SJCRH30 (cell line): Measurements from ENCODE around the gene HOGA1. TPM values are rescaled to one million over a fixed set of nuclear protein-coding genes. Genes with fewer than 3 reads are reported as not detected.

ENCODE experiments used
- DNase-seq, 2 experiments: peaks; one replicate each; pipeline ENCODE4 v3.0.0-alpha.2; 2015 to 2020
- H3K27ac ChIP-seq: fragments of 250-450 bp; sonication (Bioruptor Pico); 2 replicates; pipeline ENCODE4 v1.5.1; 2020; ENCODE audit warnings: mild to moderate bottlenecking, moderate library complexity
- H3K27me3 ChIP-seq: fragments of 250-450 bp; sonication (Bioruptor Pico); 2 replicates; pipeline ENCODE4 v1.5.1; 2020; ENCODE audit warnings: mild to moderate bottlenecking, moderate library complexity
- H3K36me3 ChIP-seq: fragments of 250-450 bp; sonication (Bioruptor Pico); 2 replicates; pipeline ENCODE4 v1.5.1; 2020; ENCODE audit warnings: mild to moderate bottlenecking, moderate library complexity
- H3K4me1 ChIP-seq: fragments of 250-450 bp; sonication (Bioruptor Pico); 2 replicates; pipeline ENCODE4 v1.5.1; 2020; ENCODE audit warnings: mild to moderate bottlenecking, moderate library complexity
- H3K4me3 ChIP-seq: fragments of 250-450 bp; sonication (Bioruptor Pico); 2 replicates; pipeline ENCODE4 v1.5.1; 2020; ENCODE audit warnings: mild to moderate bottlenecking, moderate library complexity
- H3K9me3 ChIP-seq: fragments of 250-450 bp; sonication (Bioruptor Pico); replicated peaks from 2 replicates; pipeline ENCODE4 v1.5.1; 2020; ENCODE audit warnings: mild to moderate bottlenecking, moderate library complexity
- total RNA-seq: library from RNA; depleted of rRNA; stranded (reverse); fragments of >200 nt; shearing (Covaris generic); gene quantifications from 2 replicates; pipeline ENCODE4 v1.2.3, GENCODE V29; 2014

Gene HOGA1
- total RNA-seq, 1 experiment from 2014 or later: 3.5 TPM

DNA sequence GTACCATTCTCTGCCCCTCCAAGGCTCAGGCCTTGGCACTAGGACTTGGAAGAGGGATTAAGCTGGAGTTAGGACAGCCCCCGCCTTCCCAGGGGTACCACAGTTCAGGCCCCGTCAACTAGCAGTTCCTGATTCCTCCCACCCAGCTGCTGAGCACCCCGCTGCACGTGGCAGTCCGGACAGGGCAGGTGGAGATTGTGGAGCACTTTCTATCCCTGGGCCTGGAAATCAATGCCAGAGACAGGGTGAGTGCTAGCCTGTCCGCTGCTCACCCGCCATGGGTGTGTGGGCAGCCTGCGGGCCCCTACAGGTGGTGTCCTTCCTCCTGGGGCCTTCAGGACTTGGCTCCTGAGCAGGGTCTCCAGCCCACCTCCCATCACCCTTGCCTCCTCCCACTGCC lies 2.0 kb upstream of the HOGA1 start:
- no peaks in the 10 kb centered on the region for H3K36me3 ChIP-seq
- H3K27me3 ChIP-seq: no peaks in the 10 kb centered on the region
- no peak overlapping the region for H3K4me3 ChIP-seq
- no peak for DNase-seq
- no peaks in the 10 kb centered on the region for H3K9me3 ChIP-seq
- H3K4me1 ChIP-seq: peaks cover 18% of the 10 kb centered on the region
- H3K27ac ChIP-seq: no peak overlapping the region

DNA sequence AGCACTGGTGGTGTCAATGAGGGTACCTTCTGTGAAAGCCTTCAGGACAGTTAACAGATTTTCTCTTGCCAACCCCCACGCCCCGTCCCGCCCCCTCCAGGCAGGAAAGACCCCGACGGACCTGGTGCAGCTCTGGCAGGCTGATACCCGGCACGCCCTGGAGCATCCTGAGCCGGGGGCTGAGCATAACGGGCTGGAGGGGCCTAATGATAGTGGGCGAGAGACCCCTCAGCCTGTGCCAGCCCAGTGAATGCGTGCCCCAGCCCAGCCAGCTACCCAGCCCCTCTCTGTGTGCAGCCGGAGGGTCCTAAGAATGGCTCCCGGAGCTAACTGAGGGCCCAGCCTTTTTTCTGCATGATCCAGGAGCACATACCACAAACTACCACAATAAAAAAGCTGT lies 713 bp upstream of the HOGA1 start:
- H3K4me3 ChIP-seq: no peak overlapping the region
- no peak overlapping the region for H3K27ac ChIP-seq
- no peaks in the 10 kb centered on the region for H3K9me3 ChIP-seq

DNA sequence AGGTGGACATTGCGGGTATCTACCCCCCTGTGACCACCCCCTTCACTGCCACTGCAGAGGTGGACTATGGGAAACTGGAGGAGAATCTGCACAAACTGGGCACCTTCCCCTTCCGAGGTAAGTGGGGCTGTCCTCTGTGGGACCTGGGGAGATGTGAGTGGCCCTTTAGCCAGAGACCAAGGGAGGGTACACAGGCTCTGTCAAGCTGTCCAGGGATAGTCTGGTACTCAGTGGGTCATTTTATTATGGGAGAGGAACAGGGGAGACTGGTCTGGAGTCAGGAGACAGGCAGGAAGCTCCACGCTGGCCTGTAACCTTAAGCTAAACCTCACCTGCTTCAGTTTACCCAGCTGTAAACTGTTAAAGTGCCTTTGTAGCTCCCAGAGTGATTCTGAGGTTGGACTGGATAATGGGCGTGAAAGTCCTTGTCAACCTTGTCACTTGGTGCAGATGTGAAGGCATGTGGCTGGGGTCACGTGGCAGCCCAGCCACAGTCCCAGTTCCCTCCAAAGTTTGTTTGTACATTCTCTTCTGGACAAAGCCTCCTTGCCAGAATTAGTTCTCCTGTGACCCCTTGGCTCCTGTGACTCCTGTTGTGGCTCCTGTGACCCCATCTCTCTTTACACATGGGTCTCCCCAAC lies 729 bp downstream of the HOGA1 start:
- H3K36me3 ChIP-seq: no peaks in the 10 kb centered on the region
- no peak overlapping the region for H3K4me3 ChIP-seq
- no peaks in the 10 kb centered on the region for H3K9me3 ChIP-seq
- peak; percentile 32 to 59 for DNase-seq
- H3K27me3 ChIP-seq: no peaks in the 10 kb centered on the region
- peaks cover 34% of the 10 kb centered on the region for H3K4me1 ChIP-seq
- peak overlapping the region; percentile 22 for H3K27ac ChIP-seq

More for the DNA sequence above, 713 bp upstream of the HOGA1 start:
- Histone ChIP-seq H3K4me1 (peaks cover 19% of the 10 kb centered on the region), H3K27me3 (no peaks in the 10 kb centered on the region), H3K36me3 (no peaks in the 10 kb centered on the region)
- no peak for DNase-seq

DNA sequence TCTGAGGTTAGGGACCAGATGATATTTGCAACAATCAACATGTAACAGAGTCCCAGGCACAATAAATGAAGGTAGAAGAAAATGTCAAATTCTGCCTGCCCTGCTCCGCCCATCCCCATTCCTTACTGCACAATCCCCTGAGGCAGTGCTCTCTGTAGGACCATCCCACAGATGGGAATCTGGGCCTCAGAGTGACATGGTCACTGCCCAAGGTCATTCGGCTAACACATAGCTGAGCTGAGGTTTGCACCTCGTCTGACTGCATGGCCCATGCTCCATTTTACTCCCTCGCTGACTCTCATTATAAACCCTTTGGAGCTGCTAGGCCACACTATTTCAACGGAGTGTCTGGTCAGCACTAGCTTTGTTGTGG lies 1.2 kb downstream of the HOGA1 start:
- Histone ChIP-seq H3K36me3 (no peaks in the 10 kb centered on the region), H3K27ac (0 out of 2 replicates have a peak overlapping the region, but pooled peaks have one; percentile 22), H3K27me3 (no peaks in the 10 kb centered on the region), H3K4me3 (no peak overlapping the region), H3K9me3 (no peaks in the 10 kb centered on the region), H3K4me1 (peaks cover 39% of the 10 kb centered on the region)
- no peak for DNase-seq

DNA sequence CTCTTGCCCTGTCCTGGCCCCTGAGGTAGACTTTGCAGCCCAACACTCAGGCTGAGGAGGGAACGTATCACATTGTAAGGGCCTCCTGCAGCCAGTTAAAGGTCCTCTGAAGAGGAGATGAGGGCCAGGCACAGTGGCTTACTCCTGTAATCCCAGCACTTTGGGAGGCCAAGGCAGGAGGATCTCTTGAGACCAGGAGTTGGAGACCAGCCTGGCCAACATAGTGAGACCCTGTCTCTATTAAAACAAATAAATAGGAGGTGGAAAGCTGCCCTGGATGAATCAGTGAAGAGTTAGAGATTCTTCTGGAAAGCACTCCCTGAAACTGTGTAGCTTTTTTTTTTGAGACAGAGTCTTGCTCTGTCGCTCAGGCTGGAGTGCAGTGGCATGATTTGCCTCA lies 3.0 kb downstream of the HOGA1 start:
- Histone ChIP-seq H3K4me1 (peaks cover 46% of the 10 kb centered on the region), H3K27ac (no peak overlapping the region), H3K36me3 (no peaks in the 10 kb centered on the region), H3K27me3 (no peaks in the 10 kb centered on the region), H3K9me3 (no peaks in the 10 kb centered on the region), H3K4me3 (no peak overlapping the region)
- no peak for DNase-seq

DNA sequence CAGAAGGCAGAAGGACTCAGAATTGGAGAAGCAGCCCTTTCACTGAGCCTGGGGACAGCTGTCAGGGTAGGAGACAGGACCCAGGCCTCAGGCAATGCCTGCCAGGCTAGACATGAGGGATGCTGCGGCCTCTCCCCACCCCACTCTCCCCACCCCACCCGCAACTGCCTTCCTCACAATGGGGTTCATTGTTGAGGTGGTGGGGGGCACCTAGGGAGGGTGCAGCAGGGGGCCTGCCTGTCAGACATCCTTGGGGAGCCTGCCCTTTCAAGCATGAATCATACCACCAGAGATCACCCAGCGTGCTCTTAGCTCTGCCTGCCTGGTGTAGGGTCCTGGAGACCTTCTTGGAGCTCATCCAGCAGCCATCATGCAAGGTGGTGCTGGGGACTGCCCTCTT lies 5.3 kb downstream of the HOGA1 start, which contains the start of gene C10orf62:
Gene C10orf62 (plus strand): TSS at position 243 of the 400 bp plus-strand sequence. CDS start 177 bp downstream, outside the sequence.
- Histone ChIP-seq H3K4me1 (peaks cover 44% of the 10 kb centered on the region), H3K27me3 (no peaks in the 10 kb centered on the region), H3K4me3 (no peak within 1 kb of the TSS), H3K36me3 (no peaks in the 10 kb centered on the region), H3K27ac (peak within 1 kb of the TSS; percentile 74), H3K9me3 (no peaks in the 10 kb centered on the region)
- DNase-seq: peak; percentile 79 to 85

DNA sequence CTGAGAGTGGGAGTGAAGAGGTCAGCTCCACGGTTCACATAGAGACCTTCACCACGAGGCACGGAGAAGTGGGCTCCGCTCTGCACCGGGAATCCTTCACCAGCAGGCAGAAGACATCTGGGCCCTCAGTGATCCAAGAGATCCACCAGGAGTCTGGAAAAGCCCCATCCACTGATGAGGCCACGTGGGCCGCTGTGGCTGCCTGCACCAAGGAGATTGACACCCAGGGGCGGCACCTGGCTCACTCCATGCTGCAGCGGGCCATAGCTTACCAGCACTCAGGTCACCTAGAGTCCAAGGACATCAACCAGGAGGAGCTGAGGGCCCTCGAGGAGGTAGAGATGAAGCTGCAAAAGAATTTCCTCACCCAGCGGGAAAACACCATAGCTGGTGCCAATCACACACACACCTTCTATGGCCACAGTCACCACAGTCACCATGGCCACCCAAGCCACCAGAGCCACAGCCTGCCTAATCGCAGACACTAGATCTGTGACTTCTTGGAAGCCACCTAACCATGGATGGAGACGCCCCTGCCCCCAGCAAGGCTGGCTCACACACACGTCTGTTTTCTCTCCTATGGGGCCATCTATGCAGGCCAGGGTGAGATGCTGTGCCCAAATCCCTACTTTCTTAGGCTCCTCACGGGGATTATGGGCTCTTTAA lies 6.0 kb downstream of the HOGA1 start:
- peaks cover 36% of the 10 kb centered on the region for H3K4me1 ChIP-seq
- no peaks in the 10 kb centered on the region for H3K36me3 ChIP-seq
- H3K9me3 ChIP-seq: no peaks in the 10 kb centered on the region
- no peak for DNase-seq
- H3K4me3 ChIP-seq: no peak overlapping the region
- no peaks in the 10 kb centered on the region for H3K27me3 ChIP-seq
- H3K27ac ChIP-seq: peak overlapping the region; percentile 74

DNA sequence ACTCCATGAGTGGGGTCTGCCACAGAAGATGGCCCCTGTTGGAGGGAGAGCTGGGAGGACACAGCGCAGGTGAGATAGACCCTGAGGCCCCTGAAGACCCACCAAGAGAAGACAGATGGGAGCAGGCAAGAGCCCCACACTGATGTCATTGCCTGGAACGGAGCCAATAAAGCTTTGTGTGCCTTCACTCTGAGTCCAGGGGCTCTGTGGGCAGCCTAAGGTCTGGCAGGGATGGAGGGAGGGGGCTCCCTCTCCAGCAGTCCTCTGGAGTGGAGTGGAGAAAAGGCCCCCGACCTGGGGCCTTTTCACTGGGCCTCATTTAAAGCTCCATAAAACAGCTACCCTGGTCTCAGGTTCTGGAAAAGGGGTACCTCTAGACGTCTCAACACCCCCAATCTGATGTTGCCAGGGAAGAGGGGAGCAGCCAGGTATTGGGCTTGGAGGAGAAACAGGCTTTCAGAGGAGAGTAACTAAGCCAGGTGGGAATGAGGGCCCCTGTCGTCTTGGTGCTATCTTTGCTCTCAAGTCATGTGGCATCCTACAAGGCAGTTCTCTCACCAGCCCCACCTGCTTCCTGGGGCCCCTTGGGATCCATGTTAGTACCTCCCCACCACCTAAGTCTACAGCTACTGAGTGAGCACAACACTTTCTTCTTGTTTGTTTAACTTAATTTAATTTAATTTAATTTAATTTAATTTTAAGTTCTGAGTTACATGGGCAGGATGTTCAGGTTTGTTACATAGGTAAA lies 6.7 kb downstream of the HOGA1 start:
- peak; percentile 38 to 70 for DNase-seq
- Histone ChIP-seq H3K36me3 (no peaks in the 10 kb centered on the region), H3K9me3 (no peaks in the 10 kb centered on the region), H3K4me1 (peaks cover 29% of the 10 kb centered on the region), H3K27ac (no peak overlapping the region), H3K27me3 (no peaks in the 10 kb centered on the region), H3K4me3 (no peak overlapping the region)

DNA sequence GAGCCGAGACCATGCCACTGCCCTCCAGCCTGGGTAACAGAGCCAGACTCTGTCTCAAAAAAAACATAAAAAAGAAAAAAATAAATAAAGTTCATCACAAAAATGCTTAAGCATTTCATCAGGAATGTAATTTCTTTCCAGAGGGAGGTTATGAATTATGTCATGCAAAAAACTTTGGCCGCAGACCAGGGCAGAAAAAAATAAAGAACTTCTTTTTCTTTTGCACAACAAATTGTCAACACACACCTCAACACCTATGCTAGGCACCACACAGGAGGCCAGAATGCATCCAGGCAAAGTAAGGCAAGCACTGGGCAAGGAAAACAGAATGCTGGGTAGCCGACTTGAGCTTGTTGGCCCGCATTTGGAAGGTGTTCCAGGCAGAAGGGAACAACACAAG lies 9.2 kb downstream of the HOGA1 start:
- Histone ChIP-seq H3K27me3 (no peaks in the 10 kb centered on the region), H3K9me3 (no peaks in the 10 kb centered on the region), H3K27ac (no peak overlapping the region), H3K4me3 (no peak overlapping the region), H3K4me1 (peaks cover 31% of the 10 kb centered on the region), H3K36me3 (no peaks in the 10 kb centered on the region)
- DNase-seq: no peak

DNA sequence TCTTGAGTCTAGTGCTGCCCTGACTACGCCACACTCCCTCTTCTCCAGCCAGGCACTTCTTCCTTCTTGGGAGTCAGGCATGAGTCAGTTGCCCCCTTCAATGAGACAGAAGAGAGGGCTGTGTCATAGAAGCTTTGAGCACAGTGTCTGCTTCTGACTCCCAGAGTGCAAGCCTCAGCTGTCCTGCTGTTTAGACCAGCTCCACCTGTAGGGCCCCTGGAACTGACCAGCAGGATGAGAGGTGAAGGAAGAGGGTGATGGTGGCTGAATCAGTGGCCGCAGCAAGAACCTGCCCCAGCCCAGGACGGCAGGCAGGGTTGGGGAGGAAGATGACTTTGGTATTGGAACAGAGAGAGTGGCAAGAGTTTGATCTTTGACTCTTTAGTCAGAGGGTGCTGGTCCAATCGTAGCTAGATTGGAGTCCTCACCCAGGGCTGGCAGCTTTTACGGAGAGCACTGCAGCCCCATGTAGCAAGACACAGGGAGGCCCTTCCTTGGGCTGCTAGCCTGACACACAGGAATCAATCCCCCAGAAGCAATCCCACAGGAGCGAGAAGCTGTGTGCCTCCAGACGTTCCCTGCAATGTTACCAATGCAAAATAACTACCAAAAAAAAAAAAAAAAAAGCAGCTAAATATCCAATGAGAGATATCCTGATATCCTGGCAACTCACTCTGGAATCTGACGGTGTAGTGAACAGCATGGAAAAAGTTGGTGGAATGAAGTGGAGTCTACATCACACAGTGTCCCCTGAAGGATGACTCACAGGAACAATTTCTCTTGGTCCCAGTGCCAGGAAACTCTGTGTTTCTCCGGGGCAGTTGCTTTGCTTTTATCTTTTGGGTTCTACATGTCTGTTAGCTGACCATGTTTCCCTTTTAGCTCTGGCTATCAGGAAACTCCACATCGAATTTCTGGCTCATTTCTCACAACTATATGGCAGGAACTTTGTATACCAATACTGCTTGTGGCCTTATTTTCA lies 12.2 kb downstream of the HOGA1 start:
- DNase-seq: peak in 1 of 2 experiments; percentile 29
- Histone ChIP-seq H3K27ac (no peak overlapping the region), H3K4me1 (peaks cover 4% of the 10 kb centered on the region), H3K27me3 (no peaks in the 10 kb centered on the region), H3K36me3 (no peaks in the 10 kb centered on the region), H3K9me3 (no peaks in the 10 kb centered on the region), H3K4me3 (no peak overlapping the region)

DNA sequence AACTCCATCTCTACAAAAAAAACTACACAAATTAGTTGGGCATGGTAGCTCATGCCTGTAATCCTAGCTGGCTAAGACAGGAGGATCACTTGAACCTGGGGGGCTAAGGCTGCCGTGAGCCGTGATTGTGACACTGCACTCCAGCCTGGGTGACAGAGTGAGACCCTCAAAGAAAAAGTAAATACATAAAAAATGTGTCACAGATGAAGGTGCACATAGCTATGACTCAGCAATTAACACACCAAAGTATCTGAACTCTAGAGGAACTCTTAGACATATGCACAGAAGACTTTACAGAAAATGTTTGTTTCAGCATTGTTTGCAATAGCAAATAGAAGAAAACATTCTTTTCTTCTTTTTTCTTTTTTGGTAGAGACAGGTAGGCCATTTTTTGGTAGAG lies 13.6 kb downstream of the HOGA1 start:
- DNase-seq: no peak
- H3K27me3 ChIP-seq: no peaks in the 10 kb centered on the region
- no peak overlapping the region for H3K27ac ChIP-seq
- no peaks in the 10 kb centered on the region for H3K9me3 ChIP-seq
- no peak overlapping the region for H3K4me3 ChIP-seq
- peaks cover 4% of the 10 kb centered on the region; the same call in 1 of the 2 replicates for H3K4me1 ChIP-seq
- H3K36me3 ChIP-seq: no peaks in the 10 kb centered on the region

DNA sequence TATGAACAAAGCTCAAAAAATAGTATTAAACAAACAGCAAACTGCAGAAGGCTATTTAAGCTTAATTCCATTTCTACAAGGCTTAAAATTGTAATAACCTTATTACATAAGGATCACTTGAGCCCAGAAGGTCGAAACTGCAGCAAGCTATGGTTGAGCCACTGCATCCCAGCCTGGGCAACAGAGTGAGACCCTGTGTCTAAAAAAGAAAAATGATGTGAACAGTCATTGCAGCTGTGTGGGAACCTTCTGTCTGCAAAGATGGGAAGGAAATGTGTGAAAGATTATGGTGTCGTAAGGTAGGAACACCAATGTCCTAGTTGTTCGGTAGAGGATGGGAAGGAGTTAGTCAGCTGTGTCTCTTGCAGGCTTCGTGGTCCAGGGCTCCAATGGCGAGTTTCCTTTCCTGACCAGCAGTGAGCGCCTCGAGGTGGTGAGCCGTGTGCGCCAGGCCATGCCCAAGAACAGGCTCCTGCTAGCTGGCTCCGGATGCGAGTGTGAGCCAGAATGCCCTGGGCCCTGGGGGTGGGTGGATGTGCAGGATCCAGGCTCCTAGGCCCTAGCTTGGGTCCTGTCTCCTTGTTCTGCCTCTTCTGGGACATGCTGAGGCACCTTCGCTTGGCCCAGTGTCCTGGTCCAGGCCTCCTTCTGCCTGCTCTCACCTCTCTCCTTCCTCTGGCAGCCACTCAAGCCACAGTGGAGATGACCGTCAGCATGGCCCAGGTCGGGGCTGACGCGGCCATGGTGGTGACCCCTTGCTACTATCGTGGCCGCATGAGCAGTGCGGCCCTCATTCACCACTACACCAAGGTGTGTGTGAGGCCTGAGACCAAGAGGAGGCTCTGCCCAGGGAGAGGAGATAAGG lies 14.4 kb downstream of the HOGA1 start:
- H3K27me3 ChIP-seq: no peaks in the 10 kb centered on the region
- no peak overlapping the region for H3K4me3 ChIP-seq
- H3K4me1 ChIP-seq: peaks cover 4% of the 10 kb centered on the region; the same call in 1 of the 2 replicates
- no peak for DNase-seq
- H3K36me3 ChIP-seq: no peaks in the 10 kb centered on the region
- no peaks in the 10 kb centered on the region for H3K9me3 ChIP-seq
- no peak overlapping the region for H3K27ac ChIP-seq

DNA sequence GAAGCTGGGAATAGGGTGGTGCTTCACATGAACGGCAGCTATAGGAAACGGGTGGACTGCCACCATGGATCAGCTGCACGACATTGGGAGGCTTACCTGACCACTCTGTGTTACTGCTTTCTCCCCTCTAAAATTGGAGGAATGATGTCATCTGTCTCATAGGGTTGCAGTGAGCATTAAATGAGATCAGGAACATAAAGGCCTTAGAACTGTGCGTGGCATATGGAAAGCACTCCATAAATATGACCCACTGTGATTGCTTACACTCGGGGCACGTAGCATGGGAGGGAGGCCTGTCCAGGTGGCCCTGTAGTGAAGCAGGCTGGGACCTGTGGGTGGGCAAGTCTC lies 15.1 kb downstream of the HOGA1 start:
- no peaks in the 10 kb centered on the region for H3K27me3 ChIP-seq
- no peaks in the 10 kb centered on the region for H3K9me3 ChIP-seq
- DNase-seq: no peak
- no peak overlapping the region for H3K4me3 ChIP-seq
- H3K36me3 ChIP-seq: no peaks in the 10 kb centered on the region
- peaks cover 4% of the 10 kb centered on the region; the same call in 1 of the 2 replicates for H3K4me1 ChIP-seq
- H3K27ac ChIP-seq: no peak overlapping the region
